Fibroblast of skin of left quadriceps (primary cell): Measurements from ENCODE around the gene FAM124B.
"Not testable (repeated sequence)": the region's sequence is repeated elsewhere in the genome, so short reads cannot be mapped to it uniquely, and the experiment has no call there.

ENCODE experiments used
- DNase-seq, 2 experiments: peaks; one replicate each; pipeline ENCODE4 v3.0.0-alpha.2; 2013; ENCODE audit warnings: low read depth in 2 of 2

FAM124B gene

DNA sequence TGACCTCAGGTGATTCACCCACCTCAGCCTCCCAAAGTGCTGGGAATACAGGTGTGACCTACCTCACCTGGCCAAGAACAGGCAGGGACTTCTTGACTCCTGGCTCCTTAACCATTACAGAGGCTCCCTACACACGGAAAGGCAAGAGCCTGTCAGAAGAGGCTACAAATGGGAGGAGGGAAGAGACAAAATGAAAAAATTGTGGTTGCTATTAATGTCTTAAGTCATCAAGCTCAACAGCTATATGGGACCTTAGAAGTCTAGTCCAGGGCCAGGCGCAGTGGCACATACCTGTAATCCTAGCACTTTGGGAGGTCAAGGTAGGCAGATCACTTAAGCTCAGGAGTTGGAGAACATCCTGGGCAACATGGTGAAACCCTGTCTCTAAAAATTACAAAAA lies 11.5 kb upstream of the FAM124B start:
- no peak for DNase-seq

DNA sequence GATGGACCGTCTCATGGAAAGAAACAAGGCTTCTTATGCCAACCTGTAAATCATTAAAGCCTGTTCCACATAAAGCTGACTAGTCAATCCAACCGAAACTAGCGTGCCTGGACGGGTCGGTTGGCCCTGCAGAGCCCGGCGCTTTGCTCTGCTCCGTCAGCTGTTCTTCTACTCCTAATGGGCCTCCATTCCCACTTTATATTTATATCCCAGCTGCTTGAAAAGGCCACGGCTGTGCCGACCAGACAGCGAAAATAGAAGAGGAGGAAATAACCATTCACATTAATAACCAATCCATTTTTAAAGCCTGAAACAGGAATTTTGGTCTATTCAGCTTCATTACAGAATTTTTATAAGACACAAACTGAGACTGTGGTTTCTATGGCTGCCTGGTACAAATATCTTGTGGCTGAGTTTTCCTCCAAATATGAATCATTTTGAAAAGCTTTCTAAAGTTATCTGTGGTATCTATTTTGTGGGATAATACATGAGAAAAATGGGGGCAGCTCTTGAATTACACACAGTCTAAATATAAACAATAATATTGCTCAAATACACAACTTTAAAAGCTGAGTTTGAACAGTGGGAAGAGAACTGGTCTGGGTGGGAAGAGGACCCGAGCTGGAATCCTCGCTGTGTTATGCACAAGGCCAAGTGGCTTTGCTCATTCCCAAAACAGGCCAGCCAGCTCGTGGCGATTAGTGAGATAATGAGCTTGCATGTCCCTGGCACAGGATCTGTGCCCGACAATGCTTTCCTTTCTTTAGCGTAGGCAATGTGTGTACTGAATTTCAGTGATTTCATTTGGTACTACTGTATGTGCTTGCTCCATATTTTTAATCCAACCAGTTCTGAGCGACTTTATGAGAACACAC lies 10.5 kb upstream of the FAM124B start:
- peak; percentile 36 to 38 for DNase-seq

DNA sequence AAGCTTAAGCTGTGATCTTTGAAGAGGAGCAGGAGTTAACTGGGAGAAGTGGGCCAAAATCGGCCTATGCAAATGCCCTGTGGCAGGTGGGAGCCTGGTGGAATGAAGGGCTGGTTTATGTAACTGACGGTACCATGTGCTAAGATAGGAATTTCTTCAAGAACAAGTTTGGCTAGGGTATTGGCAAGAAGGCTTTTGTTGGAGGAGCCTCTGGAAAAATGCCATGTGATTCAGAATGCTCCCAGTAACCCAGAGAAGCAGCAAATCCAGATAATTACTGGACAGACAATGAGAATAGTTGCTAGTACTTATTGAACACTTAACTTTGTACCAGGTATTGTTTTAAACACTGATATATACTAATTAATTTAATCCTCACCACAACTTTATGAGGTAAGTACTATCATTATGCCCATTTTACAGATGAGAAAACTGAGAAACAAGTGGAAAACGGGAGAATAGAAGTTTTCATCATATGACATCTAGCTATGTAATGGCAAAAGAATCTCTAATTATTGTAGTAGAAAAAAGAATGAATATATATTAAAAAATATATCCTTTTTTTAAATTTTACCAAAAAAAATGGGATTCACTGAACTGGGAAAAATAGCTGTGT lies 9.1 kb upstream of the FAM124B start:
- no peak for DNase-seq

DNA sequence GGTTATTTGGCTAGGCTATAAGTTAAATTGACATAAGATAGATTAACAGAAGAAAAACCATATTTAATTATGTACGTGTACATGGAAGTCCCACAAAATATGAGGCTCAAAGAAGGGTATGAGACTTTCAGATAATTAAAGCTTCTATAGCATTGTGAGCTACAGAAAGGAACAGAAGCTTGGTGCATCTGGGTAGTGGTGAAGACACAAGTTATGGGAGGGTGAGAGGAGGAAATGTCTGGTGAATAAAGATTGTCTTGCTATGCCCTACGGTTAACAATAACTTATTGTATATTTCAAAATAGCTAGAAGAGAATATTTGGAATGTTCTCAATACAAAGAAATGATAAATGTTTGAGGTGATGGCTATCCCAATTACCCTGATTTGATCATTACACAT lies 6.8 kb upstream of the FAM124B start:
- DNase-seq = no peak

DNA sequence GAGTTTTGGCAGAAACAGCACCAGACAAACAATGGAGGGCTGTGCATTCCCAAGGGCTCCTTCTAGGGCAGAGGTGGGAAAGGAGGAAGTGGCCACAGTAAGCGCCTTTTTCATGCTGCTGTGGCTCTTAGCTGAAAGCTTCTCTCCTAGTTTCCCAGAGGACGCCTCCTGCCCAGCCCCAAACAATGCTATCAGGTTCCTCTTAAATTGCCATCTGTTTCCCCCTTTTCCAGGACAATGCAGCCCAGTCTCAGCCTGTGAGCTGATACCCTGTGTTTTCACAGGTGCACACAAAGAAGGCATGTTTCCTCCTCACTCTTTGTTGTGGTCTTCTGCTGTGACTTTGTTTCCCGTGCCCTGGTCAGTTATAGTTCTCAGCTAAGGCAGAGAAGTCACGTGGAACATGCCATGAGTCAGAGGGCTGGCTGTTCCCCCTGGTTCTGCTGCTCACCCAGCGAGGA lies 5.4 kb upstream of the FAM124B start:
- no peak for DNase-seq

DNA sequence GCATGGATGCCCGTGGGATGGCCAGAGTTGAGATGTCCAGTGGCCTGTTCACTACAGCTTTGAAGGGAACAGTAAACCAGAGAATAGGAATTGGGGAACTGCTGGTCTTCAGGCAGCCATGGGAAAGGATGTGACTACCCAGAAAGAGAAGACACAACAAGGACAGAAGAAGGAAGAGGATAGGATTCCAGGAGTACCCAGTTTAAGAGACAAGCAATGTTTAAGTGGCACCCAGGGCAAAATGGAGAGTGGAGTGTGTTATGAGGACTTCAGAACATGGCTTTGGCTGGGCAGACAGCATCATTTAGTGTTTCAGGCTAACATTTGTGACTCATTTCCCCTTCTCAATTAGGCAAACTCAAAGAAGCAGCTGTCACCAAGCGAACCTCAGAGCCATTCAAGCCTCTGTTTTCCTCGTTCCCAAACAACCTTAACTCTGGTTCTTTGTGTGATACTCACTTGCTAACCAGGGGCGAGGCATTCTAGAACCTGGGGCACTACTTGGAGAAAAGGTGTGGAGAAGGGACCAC lies 4.0 kb upstream of the FAM124B start:
- no peak for DNase-seq

DNA sequence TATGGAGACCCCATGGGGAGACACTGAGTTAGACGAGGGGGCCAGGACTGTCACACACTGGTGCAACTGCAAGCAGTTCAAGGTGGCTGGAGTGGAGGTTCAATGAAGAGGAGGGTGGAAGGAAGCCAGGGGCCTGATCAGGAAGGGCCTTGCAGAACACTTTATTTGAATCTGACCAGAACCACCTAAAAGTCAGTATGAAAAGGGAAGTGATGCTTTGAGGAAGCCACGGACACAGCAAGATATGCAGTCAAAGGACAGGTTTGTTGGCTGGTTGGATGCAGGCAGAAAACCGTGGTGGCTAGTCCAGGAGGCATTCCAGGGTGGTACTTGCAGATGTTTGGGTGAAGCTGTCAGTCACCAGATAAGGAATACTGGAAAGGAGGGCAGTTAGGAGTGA lies 3.5 kb upstream of the FAM124B start:
- DNase-seq = no peak

DNA sequence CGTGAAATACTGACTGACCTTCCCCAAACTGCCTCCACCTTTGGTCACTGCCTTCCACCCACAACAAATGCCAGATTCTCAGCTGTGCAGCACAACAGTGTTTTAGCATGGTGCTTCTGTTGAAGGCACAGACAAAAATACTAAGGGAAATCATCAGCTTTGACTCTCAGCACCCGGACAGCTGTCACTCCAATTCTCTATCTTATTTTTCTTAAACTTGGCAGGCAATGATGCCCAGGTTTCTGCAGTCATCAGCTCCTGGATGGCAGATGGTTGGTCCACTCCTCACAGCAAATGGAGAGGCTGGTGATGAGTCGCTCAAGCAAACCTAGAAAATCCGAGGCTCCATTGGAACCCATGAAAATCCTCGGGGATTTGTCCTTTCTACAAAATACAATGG lies 2.9 kb upstream of the FAM124B start:
- DNase-seq = no peak

DNA sequence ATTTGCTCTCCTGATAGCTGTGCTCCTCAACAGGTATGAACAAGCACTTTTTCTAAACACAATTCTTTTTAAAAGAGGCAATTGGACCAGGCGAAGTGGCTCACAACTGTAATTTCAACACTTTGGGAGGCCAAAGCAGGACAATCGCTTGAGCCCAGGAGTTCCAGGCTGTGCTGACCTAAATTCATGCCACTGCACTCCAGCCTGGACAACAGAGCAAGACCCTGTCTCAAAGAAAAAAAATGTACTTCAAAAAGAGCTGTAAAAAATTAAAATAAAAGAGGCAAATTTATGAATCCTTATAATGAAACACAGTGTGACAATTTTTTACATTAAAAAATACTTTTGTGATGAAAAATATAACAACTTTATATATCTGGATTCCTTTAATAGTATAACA lies 1.8 kb upstream of the FAM124B start:
- no peak for DNase-seq

DNA sequence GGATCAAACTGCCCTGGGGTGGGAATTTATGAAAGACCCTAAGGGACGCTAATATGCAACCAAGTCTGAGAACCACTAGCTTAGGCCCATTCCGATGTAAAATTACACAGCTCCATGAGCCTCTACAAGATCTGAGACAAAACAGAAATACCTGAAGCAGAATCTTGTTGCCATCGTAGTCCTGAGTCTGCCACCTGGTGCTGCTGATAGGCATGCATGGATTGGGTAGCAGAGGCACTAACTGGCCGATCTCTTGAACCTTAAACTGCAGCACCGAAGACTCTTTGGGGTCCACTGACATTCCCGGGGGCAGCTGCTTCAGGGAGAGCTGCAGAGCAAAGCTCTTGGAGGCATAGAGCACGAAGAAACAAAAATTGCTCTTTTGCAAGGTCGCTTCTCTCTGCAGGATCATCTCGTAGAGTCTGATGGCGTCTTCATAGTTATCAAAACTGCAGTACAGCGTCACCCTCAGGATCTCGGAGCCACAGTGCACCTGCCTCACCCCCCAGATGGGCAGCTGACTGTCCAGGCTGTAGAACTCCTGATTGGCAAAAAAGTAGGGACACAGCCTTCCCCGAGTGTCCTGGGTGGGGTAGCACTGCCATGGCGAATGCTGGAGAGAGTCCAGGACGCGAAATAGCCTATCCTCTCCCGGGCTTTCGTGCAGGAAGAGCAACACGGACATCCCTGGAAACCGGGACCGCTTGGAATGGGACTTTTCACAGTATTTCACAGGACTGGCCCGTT lies 848 bp downstream of the FAM124B start:
- DNase-seq = no peak

DNA sequence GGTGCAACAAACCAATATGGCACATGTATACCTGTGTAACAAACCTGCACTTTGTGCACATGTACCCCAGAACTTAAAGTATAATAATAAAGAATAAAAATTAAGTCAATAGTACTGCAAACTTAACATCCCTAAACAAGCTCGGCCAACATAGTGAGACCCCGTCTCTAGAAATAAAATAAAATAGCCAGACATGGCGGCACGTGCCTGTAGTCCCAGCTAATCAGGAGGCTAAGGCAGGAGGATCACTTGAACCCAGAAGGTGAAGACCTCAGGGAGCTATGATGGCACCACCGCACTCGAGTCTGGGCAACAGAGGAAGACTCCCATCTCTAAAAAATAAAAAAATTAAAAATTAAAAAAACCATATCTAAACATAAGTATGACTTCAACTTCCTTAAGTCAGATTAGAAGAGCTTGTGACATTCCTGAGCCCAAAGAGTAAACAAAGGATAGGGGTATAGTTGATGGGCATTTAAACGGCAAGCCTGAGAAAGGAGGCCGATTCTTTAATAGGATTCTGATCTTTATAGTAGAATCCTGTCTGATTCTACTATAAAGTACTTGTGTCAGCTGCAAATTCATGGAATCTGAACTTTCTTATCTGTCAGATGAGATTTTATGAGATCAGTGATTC lies 1.6 kb downstream of the FAM124B start:
- DNase-seq = no peak

DNA sequence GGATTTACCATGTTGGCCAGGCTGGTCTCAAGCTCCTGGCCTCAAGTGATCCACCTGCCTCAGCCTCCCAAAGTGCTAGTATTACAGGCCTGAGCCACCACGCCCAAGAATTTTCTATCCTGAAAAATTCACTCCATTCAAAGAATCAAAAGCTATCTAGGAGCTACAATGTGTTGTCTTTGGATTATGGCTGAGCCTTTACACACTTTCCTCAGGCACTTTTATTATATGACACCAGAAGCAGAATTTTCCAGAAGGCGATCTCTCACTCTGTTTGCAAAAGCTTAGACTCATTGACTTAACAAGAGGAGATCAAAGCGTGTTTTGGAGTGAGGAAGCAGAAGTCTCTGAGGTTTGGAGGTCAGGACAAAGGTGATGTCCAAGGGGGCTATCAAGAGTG lies 3.6 kb downstream of the FAM124B start:
- DNase-seq = no peak

DNA sequence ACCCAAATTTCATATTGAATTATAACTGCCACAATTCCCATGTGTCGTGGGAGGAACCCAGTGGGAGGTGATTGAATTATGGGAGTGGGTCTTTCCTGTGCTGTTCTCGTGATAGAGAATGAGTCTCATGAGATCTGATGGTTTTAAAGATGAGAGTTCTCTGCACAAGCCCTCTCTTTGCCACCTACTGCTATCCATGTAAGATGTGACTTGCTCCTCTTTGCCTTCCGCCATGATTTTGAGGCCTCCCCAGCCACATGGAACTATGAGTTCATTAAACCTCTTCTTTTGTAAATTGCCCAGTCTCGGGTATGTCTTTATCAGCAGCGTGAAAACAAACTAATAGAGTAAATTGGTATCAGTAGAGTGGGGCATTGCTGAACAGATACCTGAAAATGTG lies 4.8 kb downstream of the FAM124B start:
- not testable (repeated sequence) for DNase-seq

DNA sequence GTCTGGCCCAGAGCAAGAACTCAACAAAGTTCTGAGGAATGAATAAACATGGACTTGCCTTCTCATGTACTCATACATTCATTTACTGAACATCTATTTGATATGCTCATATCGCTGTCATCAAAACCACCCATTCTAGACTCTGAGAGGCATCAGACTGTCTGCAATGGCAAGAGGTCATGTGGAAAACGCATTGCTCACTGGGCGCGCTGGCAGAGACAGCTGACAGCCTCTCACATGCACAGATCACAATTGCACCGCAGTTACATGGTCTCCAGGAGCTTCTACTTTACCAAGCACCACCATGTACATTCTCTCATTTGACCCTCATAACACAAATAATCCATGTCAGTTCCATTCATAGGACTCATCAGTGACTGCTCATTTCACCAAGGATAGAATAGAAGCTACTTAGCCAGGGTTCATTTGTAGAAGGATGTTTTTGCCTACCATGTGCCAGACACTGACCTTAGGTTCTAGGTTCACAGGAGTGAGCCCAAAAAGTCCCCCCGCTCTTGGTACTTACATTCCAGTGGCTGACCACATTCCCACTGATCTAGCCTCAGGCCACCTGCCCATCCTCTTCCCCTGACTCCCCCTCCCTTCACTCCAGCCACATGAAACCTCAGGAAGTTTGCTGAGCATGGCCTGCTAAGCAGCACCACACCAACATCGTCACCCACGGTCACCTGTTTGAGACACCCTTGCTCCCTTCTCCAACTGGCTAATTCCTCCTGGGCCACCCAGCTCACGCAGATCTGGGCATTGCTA lies 6.1 kb downstream of the FAM124B start:
- DNase-seq = no peak

DNA sequence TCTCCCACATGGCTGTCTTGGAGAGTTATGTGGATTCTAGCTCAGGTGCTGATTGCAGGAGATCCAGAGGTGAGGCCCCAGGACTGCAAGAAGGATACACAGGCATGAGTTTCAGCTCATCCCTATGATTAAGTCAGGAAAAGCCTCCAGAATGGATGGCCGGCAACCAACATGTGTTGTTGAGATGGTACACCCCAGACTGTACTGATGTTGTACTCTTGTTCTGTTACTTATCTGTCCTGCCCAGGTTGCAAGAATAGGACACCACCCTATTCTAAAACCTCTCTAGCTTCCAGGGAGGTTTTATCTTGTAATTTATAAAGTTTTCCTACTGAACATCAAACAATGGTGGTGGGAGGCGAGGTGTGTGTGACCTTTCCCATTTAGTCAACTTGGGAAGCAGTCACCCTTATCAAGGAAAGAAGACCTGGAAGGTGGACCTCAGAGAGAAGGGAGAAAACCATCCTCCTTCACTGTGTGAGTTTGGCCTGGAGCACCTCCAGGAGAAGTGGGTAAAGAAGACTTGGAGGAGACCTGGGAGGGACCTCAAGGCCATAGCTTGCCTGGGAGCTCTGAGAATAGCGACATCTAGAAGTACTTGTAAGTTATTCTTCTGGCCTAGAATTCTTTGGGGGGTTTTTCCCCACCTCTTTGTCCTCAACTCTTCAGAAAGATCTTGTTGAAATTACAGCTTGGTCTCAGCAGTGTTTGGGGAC lies 8.6 kb downstream of the FAM124B start:
- no peak for DNase-seq

DNA sequence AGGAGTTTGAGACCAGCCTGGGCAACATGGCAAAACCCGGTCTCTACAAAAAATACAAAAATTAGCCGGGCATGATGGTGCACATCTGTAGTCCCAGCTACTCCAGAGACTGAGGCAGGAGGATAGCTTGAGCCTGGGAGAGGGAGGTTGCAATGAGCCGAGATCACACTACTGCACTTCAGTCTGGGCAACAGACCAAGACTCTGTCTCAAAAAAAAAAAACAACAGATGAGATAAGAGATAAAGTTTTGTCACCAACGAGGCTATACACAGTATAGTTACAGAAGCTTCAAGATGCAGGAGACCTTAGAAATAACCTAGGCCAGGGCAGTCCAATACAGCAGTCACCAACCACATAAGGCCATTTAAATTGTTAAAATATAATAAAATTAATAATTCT lies 9.4 kb downstream of the FAM124B start:
- DNase-seq = no peak

DNA sequence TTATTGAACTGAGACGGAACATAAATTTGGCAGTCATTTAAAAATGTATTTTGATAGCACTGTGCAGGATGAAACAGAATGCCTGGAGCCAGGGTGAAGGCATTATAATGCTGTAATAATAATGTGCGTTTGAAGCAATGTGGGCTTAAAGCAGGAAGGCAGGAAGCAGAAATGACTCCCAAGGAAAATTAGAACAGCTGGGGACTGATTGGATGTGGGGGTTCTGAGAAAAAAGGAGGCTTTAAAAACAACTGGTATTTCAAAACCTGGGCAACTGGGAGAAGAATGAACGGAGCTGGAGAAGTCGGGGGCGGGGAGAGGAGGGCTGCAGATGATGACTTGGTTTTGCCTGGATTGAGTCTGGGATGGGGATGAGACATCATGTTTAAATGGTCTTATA lies 12.6 kb downstream of the FAM124B start:
- DNase-seq = no peak

DNA sequence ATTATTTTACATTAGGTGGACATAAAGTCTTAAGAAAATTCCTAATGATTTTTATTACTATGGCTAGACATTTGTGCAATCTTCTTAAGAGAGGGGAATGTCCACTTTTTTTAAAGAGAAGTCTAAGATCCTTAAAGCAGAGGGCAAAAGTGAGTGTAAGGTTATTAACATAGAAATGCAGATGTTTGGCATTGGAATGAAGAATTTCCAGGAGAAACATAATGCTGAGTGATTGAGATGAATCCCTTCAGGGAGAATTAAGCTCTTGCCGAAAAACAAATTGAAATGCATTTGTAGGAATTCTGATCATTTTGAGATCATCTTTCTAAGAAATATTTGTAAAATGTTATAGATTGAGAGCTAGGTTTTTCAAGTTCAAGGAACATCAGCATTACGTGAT lies 15.0 kb downstream of the FAM124B start:
- DNase-seq = no peak

DNA sequence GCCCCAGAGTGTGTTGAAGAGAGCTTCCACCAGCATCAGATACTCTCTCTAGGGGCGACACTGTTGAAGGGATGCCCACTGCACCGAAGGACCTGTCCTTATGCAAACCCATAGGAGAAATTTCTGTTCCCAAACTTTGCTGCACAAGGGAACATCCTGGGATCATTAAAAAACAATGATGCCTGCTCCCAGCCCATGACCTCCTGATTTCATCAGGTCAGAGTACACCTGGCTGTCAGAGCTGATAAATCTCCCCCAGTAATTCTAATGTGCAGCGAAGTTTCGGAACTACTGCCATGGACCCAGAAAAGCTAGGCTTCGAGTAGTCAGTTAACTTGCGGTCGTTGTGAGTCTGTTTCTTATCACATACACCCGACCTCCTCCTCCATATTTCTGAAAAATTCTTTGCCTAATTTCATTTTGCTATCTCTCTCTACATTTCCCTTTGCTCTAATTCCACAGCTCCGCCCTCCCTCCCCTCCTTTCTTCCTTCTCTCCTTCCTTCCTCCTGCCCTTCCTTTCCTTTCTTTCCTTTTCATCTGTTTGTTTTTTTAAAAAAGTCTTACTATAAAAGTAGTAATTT lies 18.8 kb downstream of the FAM124B start:
- no peak for DNase-seq

DNA sequence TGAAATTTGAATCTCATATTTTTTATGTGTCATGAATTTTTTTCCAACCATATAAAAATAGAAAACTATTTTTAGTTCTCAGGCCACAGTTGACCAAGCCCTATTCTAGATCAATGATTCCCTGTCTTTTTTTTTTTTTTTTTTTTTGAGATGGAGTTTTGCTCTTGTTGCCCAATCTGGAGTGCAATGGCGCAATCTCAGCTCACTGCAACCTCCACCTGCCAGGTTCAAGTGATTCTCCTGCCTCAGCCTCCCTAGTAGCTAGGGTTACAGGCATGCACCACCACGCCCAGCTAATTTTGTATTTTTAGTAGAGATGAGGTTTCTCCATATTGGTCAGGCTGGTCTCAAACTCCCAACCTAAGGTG lies 19.6 kb downstream of the FAM124B start:
- DNase-seq = not testable (repeated sequence)
